GM18909 (cell line): ENCODE measurements around the gene XPR1.
"Not testable (repeated sequence)": the region's sequence is repeated elsewhere in the genome, so short reads cannot be mapped to it uniquely, and the experiment has no call there.

Experiments
- ATAC-seq: cut with Tn5 transposase; IDR thresholded peaks from one replicate; pipeline ENCODE4 v1.9.1; 2021; ENCODE audit warnings: mild to moderate bottlenecking; ENCODE audit not compliant: unreplicated experiment, poor library complexity

XPR1 gene

GRCh38 chr1:180702376-180702775, 70.6 kb downstream of the XPR1 start:
- not testable (repeated sequence) for ATAC-seq

GRCh38 chr1:180710746-180711145, 78.9 kb downstream of the XPR1 start:
- ATAC-seq, result not testable (repeated sequence)

- not testable (repeated sequence) for ATAC-seq
These were observed 79.4 kb downstream of the XPR1 start for GRCh38 chr1:180711260-180711659.

DNA sequence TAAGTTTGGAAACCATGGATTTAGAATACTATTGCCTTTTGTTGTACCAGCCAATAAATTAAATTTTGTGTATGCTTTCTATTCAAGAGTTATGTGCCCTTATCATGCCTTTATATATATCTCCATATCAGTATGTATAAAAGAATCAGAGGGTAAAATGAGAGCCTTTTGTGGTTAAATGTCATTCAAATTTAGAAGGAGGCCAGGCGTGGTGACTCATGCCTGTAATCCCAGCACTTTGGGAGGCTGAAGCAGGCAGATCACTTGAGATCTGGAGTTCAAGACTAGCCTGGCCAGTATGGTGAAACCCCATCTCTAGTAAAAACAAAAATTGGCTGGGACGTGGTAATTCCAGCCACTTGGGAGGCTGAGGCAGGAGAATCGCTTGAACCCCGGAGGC, 88.9 kb downstream of the XPR1 start:
- no peak for ATAC-seq

DNA sequence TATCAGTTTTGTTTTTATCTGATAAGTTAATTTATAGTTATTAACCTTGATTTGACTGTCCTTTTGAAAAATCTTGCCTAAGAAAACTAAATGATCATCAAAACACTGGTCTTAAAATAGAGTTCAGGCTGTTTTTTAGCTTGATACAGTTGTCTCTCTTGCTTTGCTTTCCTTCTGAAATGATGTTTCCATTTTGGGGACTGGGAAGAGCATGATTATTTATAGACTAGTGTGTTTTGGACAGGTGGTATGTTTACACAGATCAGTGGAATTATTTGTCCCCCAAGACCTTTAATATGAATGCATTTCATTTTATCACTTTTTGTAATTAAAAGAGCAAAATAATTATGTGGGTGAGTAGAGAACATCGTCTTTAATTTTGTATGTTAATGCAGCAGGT, 90.8 kb downstream of the XPR1 start:
- ATAC-seq, result no peak

- no peak for ATAC-seq
These were observed 92.2 kb downstream of the XPR1 start for GRCh38 chr1:180724055-180724454.

GRCh38 chr1:180726024-180726423, 94.2 kb downstream of the XPR1 start:
- not testable (repeated sequence) for ATAC-seq

- not testable (repeated sequence) for ATAC-seq
These were observed 95.9 kb downstream of the XPR1 start for GRCh38 chr1:180727751-180728150.

- ATAC-seq, result no peak
These were observed 96.8 kb downstream of the XPR1 start for GRCh38 chr1:180728472-180729106.

DNA sequence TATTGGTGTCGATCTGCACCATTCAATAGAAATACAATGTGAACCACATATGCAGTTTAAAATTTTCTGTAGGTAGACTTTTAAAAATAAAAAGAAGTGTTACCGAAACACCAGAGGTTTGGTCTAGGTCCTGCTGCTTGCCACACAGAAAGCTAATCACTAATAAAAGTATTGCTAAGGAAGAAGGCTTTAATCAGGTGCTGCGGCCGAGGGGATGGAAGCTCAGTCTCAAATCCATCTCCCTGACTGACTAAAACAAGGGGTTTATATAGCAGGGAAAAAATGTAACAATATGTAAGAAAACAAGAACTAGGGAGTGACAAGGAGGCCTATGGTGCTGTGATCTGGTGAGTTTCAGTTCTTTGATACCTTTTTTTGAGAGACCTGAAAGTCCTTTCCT, 99.3 kb downstream of the XPR1 start:
- ATAC-seq, result no peak

- no peak for ATAC-seq
These were observed 101.0 kb downstream of the XPR1 start for GRCh38 chr1:180732866-180733265.

GRCh38 chr1:180734366-180734765, 102.5 kb downstream of the XPR1 start:
- no peak for ATAC-seq

GRCh38 chr1:180742663-180743062, 110.8 kb downstream of the XPR1 start:
- ATAC-seq, result no peak

- ATAC-seq, result no peak
These were observed 112.0 kb downstream of the XPR1 start for GRCh38 chr1:180743868-180744267.

DNA sequence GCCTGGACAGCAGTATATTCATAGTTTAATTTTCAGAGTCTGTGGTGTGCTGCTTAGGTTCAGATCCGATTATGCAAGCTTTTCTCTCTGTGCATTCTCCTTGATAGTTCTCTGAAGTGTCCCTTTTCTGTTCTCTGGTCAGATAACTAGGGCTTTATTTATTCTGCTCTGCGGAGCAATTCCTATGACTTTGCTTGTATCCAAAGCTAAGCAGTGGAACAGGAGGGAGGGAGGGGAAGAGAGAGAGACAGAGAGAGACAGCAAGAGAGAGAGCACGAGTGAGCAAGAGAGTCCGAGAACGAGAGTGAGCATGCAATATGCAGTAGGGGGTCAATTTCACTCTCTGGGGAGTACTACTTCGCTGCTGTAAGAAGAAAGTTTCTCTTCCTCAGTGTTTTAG, 113.3 kb downstream of the XPR1 start:
- no peak for ATAC-seq

DNA sequence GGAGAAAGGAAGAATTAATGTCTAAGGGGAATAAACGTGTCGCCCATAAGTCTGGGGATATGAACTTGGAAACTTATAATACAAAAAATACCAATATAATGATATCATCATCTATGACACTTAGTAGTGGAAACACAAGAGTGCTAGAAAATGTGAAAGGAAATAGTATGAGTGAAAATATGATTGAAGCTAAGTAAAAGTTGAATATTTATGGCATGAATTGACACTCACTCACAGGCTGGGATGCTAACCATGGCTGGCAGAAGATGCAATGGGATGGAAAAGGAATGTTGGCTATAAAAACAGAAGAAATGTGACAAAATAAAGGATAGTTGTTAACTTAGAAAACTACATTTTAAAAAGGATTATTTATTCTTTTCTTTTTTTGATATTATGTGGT, 120.1 kb downstream of the XPR1 start:
- ATAC-seq, result no peak

GRCh38 chr1:180754453-180754852, 122.6 kb downstream of the XPR1 start:
- no peak for ATAC-seq

GRCh38 chr1:180757657-180758056, 125.8 kb downstream of the XPR1 start:
- ATAC-seq, result no peak

DNA sequence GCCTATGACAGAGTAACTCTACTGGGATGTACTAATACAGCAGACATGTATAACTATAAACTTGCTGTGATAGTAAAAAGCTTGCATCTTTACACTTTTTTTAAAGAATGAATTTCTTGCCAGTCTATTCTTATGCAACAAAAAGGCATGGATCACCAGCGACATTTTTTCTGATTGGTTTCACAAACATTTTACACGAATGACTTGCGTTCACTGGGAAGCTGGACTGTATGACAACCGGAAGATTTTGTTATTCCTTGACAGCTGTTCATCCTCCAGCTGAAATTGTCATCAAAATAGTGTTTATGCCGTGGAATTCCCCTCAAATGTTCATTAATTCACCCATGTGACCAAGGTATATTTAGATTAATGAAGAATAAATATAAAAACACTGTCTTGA, 131.0 kb downstream of the XPR1 start:
- no peak for ATAC-seq

DNA sequence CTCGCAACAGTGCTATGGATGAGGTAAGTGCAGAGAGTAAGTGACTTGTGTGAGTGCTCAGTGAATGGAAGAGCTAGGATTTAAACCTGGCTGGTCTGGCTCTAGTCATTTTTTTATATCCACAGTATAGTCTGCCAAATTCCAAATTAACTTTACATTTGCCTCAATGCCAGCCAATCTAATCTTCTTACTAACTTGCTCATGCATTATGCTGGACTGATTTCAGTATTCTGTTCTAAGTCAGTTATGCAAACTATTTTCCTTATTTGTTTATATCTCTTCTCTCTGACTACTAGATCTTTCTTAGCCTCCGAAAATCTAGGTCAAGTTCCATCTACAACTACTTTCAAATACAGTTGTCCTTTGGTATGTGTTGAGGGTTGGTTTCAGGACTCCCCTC, 133.3 kb downstream of the XPR1 start:
- no peak for ATAC-seq

GRCh38 chr1:180769889-180770288, 138.1 kb downstream of the XPR1 start:
- ATAC-seq, result no peak

DNA sequence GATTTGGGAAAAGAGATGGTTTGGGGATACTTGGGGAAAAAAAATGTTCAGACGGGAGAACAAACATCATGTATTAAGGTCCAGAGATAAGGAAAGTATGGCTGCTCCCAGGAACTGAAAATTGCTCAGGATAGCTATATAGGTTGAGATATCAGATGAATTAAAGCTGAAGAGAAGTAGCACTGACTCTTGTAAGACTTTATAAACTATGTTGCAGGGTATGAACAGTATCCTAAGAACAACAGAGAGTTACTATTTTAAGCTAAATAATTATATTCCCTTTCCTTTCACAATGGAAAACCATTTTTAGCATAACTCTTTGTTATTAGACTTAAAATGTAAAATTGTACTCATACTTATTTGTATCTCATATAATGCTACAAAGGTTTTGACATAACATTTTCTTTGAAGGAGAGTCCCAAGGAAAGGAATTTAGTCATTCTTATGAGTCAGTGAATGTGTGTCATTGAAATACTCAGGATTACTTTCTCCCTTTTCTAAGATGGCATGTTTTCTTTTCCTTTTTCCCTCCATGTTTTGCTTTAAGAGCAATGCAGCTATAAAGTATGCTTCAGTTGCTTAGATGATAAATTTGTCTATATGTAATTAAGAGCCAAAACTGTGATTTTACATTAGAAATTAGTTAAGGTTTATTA, 141.5 kb downstream of the XPR1 start:
- no peak for ATAC-seq
